Measurements from ENCODE around the gene P2RY11. TPM values are rescaled to one million over a fixed set of nuclear protein-coding genes. Genes with fewer than 3 reads are reported as not detected.

P2RY11 gene
- polyA plus RNA-seq, 4 donors = 10.3 to 17.2 (median 14.0) TPM

DNA sequence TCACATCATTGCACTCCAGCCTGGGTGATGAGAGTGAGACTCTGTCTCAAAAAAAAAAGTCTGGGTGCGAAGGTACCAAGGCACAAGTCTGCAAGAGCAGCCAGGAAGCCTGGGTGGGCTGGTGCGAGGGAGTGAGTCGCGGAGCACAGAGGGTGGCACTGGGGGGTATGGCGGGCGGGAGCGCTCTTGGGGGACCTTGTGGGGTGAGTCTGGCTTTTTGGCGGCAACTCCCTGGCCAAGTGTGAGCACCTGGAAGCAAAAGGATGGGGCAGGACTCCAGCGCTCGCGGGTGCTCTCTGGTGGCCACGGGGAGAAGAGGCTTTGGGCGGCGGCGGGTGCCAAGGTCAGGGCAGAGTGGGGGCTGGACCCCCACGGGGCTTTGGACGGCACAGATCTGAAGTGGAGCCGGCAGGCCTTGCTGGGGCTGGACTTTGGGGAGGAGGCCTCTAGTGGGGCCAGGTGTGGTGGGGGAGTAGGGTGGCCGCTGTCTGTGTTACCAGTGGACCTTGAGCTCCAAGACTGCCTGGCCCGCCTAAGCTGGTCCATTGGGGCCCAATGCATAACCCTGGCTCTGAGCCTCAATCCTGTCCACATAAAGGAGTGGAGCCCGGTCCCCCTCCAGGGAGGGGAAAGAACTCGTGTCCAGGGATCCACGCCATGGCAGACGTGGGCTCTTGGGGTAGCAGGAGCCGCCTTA is 1.6 kb downstream of the P2RY11 start:
- DNase-seq (ENCODE audit: low read depth in 4 of 4, low spot score in 2 of 4) = no peak

DNA sequence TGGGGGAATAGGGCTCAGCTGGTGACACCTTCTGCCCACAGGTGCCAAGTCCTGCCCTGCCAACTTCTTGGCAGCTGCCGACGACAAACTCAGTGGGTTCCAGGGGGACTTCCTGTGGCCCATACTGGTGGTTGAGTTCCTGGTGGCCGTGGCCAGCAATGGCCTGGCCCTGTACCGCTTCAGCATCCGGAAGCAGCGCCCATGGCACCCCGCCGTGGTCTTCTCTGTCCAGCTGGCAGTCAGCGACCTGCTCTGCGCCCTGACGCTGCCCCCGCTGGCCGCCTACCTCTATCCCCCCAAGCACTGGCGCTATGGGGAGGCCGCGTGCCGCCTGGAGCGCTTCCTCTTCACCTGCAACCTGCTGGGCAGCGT is 2.1 kb downstream of the P2RY11 start:
- DNase-seq (ENCODE audit: low read depth in 4 of 4, low spot score in 2 of 4) = no peak

DNA sequence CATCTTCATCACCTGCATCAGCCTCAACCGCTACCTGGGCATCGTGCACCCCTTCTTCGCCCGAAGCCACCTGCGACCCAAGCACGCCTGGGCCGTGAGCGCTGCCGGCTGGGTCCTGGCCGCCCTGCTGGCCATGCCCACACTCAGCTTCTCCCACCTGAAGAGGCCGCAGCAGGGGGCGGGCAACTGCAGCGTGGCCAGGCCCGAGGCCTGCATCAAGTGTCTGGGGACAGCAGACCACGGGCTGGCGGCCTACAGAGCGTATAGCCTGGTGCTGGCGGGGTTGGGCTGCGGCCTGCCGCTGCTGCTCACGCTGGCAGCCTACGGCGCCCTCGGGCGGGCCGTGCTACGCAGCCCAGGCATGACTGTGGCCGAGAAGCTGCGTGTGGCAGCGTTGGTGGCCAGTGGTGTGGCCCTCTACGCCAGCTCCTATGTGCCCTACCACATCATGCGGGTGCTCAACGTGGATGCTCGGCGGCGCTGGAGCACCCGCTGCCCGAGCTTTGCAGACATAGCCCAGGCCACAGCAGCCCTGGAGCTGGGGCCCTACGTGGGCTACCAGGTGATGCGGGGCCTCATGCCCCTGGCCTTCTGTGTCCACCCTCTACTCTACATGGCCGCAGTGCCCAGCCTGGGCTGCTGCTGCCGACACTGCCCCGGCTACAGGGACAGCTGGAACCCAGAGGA is 2.6 kb downstream of the P2RY11 start:
- no peak for DNase-seq (ENCODE audit: low read depth in 4 of 4, low spot score in 2 of 4)

DNA sequence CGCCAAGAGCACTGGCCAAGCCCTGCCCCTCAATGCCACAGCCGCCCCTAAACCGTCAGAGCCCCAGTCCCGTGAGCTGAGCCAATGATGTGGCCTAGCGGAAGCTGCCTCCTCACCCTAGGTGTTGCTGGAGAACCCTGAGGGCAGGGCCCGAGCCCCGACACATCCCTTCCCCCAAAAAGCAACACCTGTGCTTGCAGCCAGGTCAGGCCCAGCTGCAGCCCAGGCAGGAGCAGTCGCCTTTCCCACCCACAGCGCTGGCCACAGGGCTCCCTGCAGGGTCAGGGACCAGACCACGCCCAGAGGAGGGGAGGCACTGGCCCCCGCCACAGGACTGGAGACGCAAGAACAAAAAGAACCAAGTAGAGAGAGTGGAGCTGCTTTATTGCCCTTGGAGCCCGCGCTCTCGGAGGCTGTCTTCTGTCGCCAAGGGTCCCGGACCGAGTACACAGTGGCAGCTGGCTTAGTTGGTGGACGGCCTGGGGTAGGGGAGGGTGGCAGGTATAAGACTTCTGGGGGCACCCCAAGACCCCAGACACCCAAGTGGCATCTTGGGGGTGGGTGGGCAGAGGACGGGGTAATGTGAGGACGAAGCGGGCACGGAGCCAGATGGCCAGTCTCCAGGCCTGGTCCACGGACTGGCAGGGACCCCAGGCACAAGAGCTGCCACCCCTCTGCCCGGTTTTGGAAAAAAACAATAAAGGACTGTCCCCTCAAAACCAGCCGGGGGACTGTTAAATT is 3.3 kb downstream of the P2RY11 start:
- DNase-seq (ENCODE audit: low read depth in 4 of 4, low spot score in 2 of 4) = no peak

DNA sequence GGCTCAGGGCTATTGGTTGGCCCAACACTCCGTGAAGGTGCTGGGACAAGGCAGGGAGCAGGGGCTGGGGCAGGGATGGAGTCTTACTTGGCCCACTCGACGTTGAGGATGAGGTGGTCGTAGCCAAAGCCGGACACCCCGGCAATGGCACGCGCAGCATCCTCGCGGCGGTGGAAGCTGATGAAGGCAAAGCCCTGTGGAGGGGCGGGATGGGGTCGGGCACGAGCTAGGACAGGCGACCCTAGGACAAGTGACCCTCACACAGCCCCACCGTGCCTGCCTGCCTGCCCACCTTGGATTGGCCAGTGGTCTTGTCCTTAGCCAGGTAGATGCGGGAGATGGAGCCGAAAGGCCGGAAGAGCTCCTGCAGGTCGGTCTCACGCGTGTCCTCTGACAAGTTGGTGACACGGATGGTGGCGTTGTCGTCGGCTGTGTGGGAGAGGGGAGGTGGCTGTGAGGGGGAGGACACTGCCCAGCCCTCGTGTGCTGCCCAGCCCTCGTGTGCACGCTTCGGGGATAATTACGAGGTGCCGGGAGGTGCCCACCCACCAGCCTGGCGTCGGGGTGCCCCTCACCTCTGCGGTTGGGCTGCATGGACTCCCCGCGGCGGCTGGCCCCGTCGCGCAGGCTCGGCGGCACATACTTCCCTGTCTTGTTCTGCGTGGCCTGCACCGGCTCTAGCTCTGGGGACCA is 4.0 kb downstream of the P2RY11 start:
- no peak for DNase-seq (ENCODE audit: low read depth in 4 of 4, low spot score in 2 of 4)

DNA sequence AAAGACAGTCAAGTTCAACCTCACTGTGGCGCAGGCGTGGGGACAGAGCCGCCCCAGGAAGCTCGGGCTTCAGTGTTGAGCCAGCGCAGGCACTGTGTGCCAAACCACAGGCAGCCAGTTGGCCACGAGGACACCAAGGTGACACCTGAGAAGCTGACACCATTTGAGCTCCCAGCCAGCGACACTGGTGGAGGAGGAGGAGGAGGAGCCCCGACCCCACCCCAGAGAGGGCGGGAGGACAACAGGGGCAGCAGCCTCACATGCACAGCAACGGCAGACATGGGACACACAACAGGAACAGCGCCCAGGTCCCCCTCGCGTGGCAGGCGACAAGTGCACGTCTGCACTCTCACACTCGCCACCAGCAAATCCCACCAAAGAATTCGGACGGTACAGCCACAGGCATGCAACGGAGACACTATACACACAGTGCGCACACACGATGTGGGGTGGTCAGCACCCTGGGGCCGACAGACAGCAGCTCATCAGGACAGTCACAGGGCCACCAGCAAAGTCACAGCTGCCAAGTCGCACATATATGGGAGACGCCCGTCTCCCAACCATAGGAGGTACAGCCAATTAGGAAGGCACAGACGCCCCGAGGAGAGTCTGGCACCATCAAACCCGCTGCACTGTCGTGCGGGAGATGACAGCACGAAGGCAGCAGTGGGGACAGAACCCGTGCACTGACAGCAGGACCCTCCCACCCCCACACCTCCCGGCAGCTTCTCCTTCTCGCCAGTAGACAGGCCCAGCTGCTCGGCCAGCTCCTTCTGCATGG is 4.8 kb downstream of the P2RY11 start:
- no peak for DNase-seq (ENCODE audit: low read depth in 4 of 4, low spot score in 2 of 4)

DNA sequence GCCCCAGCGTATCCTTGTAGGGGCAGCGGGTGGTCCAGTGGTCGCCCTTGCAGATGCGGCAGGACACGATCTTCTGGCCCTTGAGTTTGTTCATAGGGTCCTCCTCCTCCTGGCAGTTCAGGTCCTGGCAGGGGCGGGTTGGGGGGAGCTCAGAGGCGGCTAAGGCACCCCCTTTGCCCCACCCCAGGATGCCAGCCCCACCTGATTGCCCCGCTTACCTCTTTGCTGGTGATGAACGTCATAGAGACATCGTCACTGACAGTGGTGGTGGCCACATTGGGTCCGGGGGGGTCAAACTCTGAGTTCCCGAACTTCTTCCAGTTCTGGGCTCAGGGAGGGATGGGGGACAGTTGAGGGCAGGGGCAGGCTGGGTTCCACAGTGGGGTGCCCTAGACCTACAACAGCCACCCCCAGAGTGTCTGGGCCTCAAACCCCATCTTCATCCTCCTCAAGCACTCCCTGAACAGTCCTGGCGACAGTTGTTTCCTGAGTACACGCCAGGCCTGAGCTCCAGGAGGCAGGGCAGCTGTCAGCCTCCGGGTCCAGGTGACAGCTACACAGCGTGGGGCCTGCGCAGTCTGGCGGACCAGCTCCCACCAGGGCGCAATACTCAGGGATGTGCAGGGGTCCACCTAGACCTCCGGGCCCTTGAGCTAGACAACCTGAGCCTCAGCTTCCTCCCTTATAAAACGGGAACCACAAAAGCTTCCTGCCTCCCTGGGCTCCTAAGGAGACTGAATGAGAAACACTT is 5.5 kb downstream of the P2RY11 start:
- DNase-seq (ENCODE audit: low read depth in 4 of 4, low spot score in 2 of 4) = no peak

DNA sequence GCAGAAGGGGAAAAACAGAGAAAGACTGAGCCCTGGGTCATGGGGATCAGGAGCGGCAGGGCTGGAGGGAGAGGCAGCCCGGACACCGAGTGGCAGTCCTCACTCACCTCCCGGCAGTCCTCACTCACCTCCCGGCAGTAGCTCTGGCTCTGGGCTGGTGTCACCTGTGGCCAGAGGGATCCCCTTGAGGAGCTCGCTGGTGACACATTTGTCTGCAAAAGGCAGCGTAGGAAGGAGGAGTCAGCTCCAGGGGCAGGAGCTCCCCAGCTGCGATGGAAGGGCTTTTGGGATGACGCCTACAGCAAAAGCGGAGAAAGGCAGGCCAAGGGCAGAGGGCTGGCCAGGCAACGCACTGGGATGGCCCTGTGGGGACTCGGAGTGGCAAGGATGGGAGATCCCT is 7.5 kb downstream of the P2RY11 start:
- DNase-seq (ENCODE audit: low read depth in 4 of 4, low spot score in 2 of 4) = no peak

DNA sequence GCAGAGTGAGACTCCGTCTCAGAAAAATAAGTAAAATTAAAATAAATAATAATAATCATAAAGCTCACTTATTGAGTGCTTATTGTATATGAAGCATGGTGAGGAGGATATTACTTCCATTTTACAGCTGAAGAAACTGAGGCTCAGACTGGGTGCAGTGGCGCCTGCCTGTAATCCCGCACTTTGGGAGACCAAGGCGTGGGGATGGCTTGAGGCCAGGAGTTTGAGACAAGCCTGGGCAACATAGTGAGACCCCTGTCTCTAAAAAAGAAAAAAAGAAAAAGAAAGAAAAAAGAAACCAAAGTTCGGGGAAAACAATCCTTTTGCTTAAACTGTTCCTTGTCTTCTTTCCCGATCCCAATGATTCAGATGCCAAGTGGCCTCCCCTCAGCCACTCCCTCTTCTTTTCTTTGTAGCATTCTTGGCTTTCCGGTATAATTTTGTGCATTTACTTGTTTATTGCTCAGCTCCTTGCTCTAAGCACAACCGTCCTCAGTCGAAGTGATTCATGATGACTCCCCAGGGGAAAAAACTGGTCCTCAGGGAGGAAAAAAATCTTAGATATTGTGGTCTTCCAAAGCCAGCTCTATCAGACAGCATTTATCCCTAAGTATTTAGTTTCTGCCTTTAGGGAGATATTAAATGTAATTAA is 9.2 kb downstream of the P2RY11 start:
- no peak for DNase-seq (ENCODE audit: low read depth in 4 of 4, low spot score in 2 of 4)

DNA sequence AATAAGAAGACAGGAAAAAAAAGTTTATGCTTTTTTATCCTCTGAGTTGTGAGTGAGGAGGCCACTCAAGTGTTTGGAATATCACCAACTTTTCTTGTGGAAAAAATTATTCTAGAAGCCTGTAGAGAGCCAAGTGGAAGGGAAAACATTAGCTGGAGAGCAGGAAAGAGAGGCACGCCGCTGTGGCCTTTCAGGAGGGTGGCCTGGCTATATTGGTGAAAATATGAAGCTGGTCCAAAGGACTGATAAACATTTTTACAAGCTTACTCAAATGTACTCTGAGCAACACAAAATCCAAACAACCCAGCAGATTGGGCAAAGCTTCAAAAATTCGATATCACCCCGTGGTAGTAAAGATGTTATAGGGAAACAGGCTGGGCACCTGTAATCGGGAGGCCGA is 10.6 kb downstream of the P2RY11 start:
- DNase-seq (ENCODE audit: low read depth in 4 of 4, low spot score in 2 of 4) = no peak

DNA sequence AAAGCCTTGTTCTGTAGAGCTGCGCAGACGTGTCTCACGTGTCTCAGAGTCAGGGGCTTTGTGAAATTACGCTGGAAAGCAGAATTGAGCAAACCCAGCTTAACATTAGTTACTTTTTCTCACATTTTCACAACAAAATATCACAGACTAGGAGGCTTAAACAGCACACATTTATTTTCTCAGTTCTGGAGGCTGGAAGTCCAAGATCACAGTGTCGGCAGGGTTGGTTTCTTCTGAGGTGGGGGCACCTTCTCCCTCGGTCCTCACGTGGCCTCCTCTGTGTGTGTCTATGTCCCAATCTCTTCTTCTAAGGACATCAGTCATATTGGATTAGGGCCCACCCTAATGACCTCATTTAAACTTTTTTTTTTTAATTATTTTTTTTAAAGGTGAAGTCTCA is 12.9 kb downstream of the P2RY11 start:
- DNase-seq (ENCODE audit: low read depth in 4 of 4, low spot score in 2 of 4) = no peak

DNA sequence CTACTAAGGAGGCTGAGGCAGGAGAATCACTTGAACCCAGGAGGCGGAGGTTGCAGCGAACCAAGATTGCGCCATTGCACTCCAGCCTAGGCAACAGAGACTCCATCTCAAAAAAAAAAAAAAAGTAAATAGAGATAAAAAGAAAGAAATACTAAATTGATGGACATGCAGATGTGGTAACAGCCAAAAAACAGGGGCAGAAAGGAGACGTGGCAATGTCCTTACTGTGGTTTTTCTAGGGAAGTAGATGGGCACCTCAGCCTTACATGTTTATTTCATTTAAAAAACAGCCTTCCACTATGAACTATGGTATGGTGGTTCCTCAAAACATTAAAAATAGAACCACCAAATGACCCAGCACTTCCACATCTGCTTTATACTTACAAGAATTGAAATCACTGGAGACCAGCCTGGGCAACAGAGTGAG is 14.7 kb downstream of the P2RY11 start:
- no peak for DNase-seq (ENCODE audit: low read depth in 4 of 4, low spot score in 2 of 4)

DNA sequence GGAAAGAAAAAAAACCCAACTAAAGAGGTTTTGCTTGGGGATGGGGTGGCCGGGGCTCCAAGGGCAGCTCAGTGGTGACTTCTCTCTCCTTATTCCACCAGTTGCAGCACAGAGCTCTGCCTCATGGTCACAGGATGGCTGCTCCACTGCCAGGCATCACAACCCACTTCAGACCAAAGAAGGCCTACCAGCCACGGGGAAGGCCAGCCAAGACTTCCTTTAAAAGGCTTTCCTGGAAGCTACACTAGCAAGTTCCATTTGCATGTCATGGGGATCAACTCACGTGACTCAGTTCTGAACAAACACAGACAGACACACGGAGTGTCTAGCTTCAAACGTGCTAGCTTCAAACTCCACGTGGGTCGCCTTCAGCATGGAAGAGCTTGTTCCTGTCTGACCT is 21.4 kb downstream of the P2RY11 start:
- DNase-seq (ENCODE audit: low read depth in 4 of 4, low spot score in 2 of 4) = no peak

DNA sequence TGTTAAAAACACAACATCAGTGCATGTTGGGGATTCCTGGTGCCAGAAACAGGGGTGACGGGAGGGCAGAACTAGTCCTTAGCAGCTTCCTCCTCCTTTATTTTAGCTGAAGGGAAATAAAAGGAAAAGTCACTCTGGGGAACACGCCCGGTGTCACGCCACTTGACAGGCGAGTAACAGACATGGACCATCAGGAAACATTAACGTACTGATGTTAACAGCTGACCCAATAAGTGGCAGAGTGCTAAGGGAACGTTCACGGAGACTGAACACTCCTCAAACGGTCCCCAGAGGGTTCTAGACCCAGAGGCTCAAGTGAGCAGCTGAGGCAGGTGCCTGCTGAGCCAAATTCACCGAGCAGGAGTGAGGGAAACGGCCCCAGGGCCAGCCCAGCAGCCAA is 22.1 kb downstream of the P2RY11 start:
- no peak for DNase-seq (ENCODE audit: low read depth in 4 of 4, low spot score in 2 of 4)

DNA sequence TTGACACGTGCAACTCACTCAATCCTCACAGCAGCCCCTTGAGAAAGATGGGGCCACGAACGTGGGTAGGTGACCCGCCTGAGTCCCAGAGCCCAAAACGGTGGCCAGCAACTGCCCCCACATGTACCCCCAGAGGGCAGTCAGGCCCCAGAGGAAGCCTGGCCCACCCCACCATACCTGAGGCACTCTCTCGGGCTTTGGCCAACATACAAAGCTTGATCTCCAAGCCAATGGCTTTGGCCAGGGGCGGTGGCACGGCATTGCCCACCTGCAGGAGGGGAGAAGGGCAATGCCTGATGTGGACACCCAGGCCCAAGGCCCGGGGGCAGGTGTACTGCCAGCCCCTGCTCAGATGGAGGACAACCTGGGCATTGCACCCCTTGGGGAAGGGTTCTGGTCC is 22.5 kb downstream of the P2RY11 start:
- no peak for DNase-seq (ENCODE audit: low read depth in 4 of 4, low spot score in 2 of 4)

DNA sequence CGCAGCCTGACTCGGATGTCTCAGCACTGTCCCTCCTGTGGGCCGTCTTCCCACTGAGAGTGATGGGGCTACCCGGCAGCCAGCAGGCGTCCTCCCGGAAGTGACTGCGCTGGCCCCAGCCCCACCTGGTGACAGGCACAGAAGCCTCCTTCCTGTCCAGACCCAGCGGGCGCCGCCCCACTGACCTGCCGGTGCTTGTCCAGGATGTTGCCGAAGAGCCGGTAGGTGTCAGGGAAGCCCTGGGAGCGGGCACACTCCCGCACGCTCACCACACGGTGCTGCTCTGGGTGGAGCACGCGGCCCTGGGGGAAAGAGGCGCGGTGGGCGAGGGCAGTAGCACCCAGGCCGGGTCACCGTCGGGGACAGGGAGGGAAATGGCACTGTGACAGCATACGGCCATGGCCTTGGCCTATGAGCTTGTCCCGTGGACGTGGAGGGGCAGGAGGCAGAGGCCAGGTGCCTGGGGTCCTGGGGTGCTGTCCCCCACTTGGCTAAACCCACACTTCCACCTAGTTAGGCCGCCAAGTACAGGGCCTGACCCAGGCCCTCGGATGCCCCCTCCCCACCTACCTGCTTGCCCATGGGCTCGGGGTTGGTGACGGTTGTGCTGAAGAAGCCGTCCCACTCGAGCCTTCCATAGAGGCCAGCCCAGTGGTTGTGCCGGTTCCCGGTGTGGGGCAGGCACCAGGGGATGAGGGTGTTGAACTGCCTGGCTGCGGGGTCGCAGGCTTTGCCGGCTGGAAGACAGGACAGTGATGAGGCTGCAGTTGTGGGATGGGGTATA is 24.2 kb downstream of the P2RY11 start:
- no peak for DNase-seq (ENCODE audit: low read depth in 4 of 4, low spot score in 2 of 4)

DNA sequence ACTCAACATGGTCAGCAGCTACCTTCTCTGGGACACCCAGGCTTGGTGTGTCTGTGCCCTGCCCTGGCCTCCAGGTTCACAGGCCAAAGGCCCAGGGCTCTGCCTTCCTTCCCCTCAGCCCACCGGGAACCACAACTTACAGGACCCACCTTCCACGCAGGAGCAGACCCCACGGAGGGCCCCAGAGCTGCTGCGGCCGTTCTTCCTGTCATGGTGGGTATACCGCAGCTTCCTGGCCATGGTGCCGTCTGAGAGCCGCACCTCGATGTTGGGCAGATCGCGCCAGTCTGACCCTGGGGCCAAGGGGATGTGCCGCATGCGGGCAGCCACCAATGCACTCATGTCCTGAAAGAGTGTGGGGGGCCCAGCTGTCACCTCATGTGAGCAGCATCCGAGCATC is 25.4 kb downstream of the P2RY11 start:
- no peak for DNase-seq (ENCODE audit: low read depth in 4 of 4, low spot score in 2 of 4)
